Liver (tissue), 9 donors: Measurements from ENCODE around the gene IGF2BP2. TPM values are rescaled to one million over a fixed set of nuclear protein-coding genes. Genes with fewer than 3 reads are reported as not detected.

Experiments used
- DNase-seq: peaks from one replicate; pipeline ENCODE4 v3.0.0-alpha.2; 2017; ENCODE audit warnings: low spot score
- H3K27ac ChIP-seq, 2 donors: one replicate each; pipeline ENCODE4 v1.7.0; 2013; ENCODE audit warnings: inconsistent platforms in 2 of 2, low read length in 2 of 2, control low read depth in 1 of 2, low read depth in 1 of 2, mild to moderate bottlenecking in 1 of 2
- H3K27me3 ChIP-seq, 4 donors: one replicate each; pipeline versions ENCODE4 v1.6.1 to v1.7.0; 2013; ENCODE audit warnings: low read length in 3 of 4, inconsistent platforms in 1 of 4, mild to moderate bottlenecking in 1 of 4, moderate library complexity in 1 of 4; ENCODE audit not compliant: control insufficient read depth in 4 of 4, insufficient read depth in 4 of 4
- H3K36me3 ChIP-seq, 4 donors: one replicate each; pipeline versions ENCODE4 v1.6.1 to v1.7.0; 2013; ENCODE audit warnings: low read length in 3 of 4, mild to moderate bottlenecking in 3 of 4, low read depth in 1 of 4, moderate library complexity in 1 of 4; ENCODE audit not compliant: control insufficient read depth in 4 of 4, insufficient read depth in 3 of 4
- H3K4me1 ChIP-seq, 4 donors: one replicate each; pipeline versions ENCODE4 v1.6.1 to v1.7.0; 2013; ENCODE audit warnings: low read length in 3 of 4, mild to moderate bottlenecking in 3 of 4, moderate library complexity in 1 of 4; ENCODE audit not compliant: control insufficient read depth in 4 of 4, insufficient read depth in 4 of 4
- H3K4me3 ChIP-seq, 3 donors: one replicate each; pipeline versions ENCODE4 v1.6.1 to v1.7.0; 2013; ENCODE audit warnings: low read length in 3 of 3, control low read depth in 1 of 3, low read depth in 1 of 3, mild to moderate bottlenecking in 1 of 3
- H3K9ac ChIP-seq, 2 donors: one replicate each; pipeline ENCODE4 v1.7.0; 2013; ENCODE audit warnings: low read length in 2 of 2, mild to moderate bottlenecking in 2 of 2, moderate library complexity in 2 of 2, control low read depth in 1 of 2, low read depth in 1 of 2
- H3K9me3 ChIP-seq, 4 donors: one replicate each; pipeline versions ENCODE4 v1.6.1 to v1.7.0; 2013; ENCODE audit warnings: low read length in 3 of 4; ENCODE audit not compliant: control insufficient read depth in 4 of 4
- ATF3 ChIP-seq: IDR thresholded peaks from 2 replicates; pipeline ENCODE4 v1.6.1; 2016; ENCODE audit warnings: antibody characterized with exemption
- CTCF ChIP-seq: fragments of 150-350 bp; IDR thresholded peaks from 2 replicates; pipeline ENCODE4 v1.5.1; 2017; ENCODE audit warnings: improper control_type of control experiment, low read depth, low read length; ENCODE audit not compliant: missing input control
- EGR1 ChIP-seq, 2 donors: IDR thresholded peaks; 2 replicates each; pipeline ENCODE4 v1.6.1; 2016 to 2018; ENCODE audit warnings: antibody characterized with exemption in 2 of 2, low read depth in 2 of 2
- FOXA1 ChIP-seq: IDR thresholded peaks from 2 replicates; pipeline ENCODE4 v1.6.1; 2016; ENCODE audit warnings: antibody characterized with exemption
- GABPA ChIP-seq, 2 donors: IDR thresholded peaks in 1 of 2; conservative IDR thresholded peaks in 1 of 2; 2 replicates each; pipeline ENCODE4 v1.6.1; 2016; ENCODE audit warnings: antibody characterized with exemption in 2 of 2, mild to moderate bottlenecking in 1 of 2, moderate library complexity in 1 of 2
- HNF4A ChIP-seq, 2 donors: conservative IDR thresholded peaks; 2 replicates each; pipeline ENCODE4 v1.6.1; 2016; ENCODE audit warnings: antibody characterized with exemption in 2 of 2, mild to moderate bottlenecking in 2 of 2
- JUND ChIP-seq, 2 donors: IDR thresholded peaks; 2 replicates each; pipeline ENCODE4 v1.6.1; 2016; ENCODE audit warnings: antibody characterized with exemption in 2 of 2
- MAX ChIP-seq: IDR thresholded peaks from 2 replicates; pipeline ENCODE4 v1.6.1; 2016; ENCODE audit warnings: antibody characterized with exemption
- RAD21 ChIP-seq, 2 donors: IDR thresholded peaks; 2 replicates each; pipeline ENCODE4 v1.6.1; 2016; ENCODE audit warnings: antibody characterized with exemption in 2 of 2, mild to moderate bottlenecking in 2 of 2
- REST ChIP-seq: IDR thresholded peaks from 2 replicates; pipeline ENCODE4 v1.6.1; 2016; ENCODE audit warnings: antibody characterized with exemption, mild to moderate bottlenecking
- RXRA ChIP-seq, 2 donors: IDR thresholded peaks; 2 replicates each; pipeline ENCODE4 v1.6.1; 2017 to 2018; ENCODE audit warnings: antibody characterized with exemption in 2 of 2, mild to moderate bottlenecking in 1 of 2
- SP1 ChIP-seq: IDR thresholded peaks from 2 replicates; pipeline ENCODE4 v1.6.1; 2018; ENCODE audit warnings: antibody characterized with exemption, mild to moderate bottlenecking
- TAF1 ChIP-seq: conservative IDR thresholded peaks from 2 replicates; pipeline ENCODE4 v1.6.1; 2016; ENCODE audit warnings: antibody characterized with exemption, mild to moderate bottlenecking
- YY1 ChIP-seq: IDR thresholded peaks from 2 replicates; pipeline ENCODE4 v1.6.1; 2016; ENCODE audit warnings: antibody characterized with exemption, mild to moderate bottlenecking
- WGBS: extraction: QIAGEN DNeasy Blood & Tissue Kit; methylation state at CpG from one replicate; pipeline ENCODE4 v1.1.7; 2013; 5-methylcytosine and 5-hydroxymethylcytosine counted together
- polyA plus RNA-seq, 2 donors: library from polyadenylated mRNA; stranded (reverse) in 1 of 2; unstranded in 1 of 2; fragments of 200-250 nt in 1 of 2; fragments of >200 nt in 1 of 2; fragmentation: Nextera tagmentation in 1 of 2; extraction: Ambion mirVana in 1 of 2; gene quantifications; one replicate each; pipeline versions ENCODE4 v1.2.1 to v1.2.3, GENCODE V29; 2013 to 2015
- total RNA-seq, 2 donors: library from RNA; depleted of rRNA; stranded (reverse); fragments of >200 nt; gene quantifications; one replicate each; pipeline ENCODE4 v1.2.3, GENCODE V29; 2014
- donor health status: healthy.
- donor health status: healthy.
- donor health status: healthy.
- donor health status: healthy.
- donor health status: healthy.

Gene IGF2BP2
- total and polyA plus RNA-seq, 4 donors: 0.67 to 35.0 (median 1.7) TPM

- Histone ChIP-seq H3K9ac (no peak overlapping the region), H3K27ac (no peak overlapping the region), H3K4me1 (no peaks in the 10 kb centered on the region), H3K36me3 (no peaks in the 10 kb centered on the region), H3K9me3 (no peaks in the 10 kb centered on the region), H3K4me3 (no peak overlapping the region), H3K27me3 (no peaks in the 10 kb centered on the region)
- WGBS: 91% methylated on average over 6 of the region's 6 CpGs
- TF ChIP-seq JUND (IDR thresholded peaks at IDR 0.05) (no peak), EGR1 (IDR thresholded peaks at IDR 0.05; ENCODE audit: low read depth in 2 of 2) (no peak), TAF1 (no peak), HNF4A (conservative IDR thresholded peaks at IDR 0.05) (no peak), CTCF (no peak), ATF3 (no peak)
- no peak for DNase-seq
These were observed 22.7 kb upstream of the IGF2BP2 start for GRCh38 chr3:185847506-185847905.

GRCh38 chr3:185846037-185846436 lies 21.2 kb upstream of the IGF2BP2 start:
- WGBS: 76% methylated on average over 6 of the region's 6 CpGs
- Histone ChIP-seq H3K27me3 (no peaks in the 10 kb centered on the region), H3K27ac (no peak overlapping the region), H3K4me3 (no peak overlapping the region), H3K36me3 (no peaks in the 10 kb centered on the region), H3K9ac (no peak overlapping the region), H3K4me1 (no peaks in the 10 kb centered on the region), H3K9me3 (no peaks in the 10 kb centered on the region)
- no peak for DNase-seq
- TF ChIP-seq REST: no peak
- TF ChIP-seq SP1: no peak
- TF ChIP-seq TAF1: no peak
- no peak for TF ChIP-seq RXRA (IDR thresholded peaks at IDR 0.05)
- TF ChIP-seq RAD21 (IDR thresholded peaks at IDR 0.05): no peak
- TF ChIP-seq MAX: no peak
- no peak for TF ChIP-seq GABPA (IDR thresholded peaks at IDR 0.05 in 1 of 2, conservative IDR thresholded peaks at IDR 0.05 in 1 of 2)
- TF ChIP-seq YY1: no peak
- TF ChIP-seq FOXA1: no peak
